K562 (cell line): ENCODE measurements around the gene ERLEC1. TPM values are rescaled to one million over a fixed set of nuclear protein-coding genes. Genes with fewer than 3 reads are reported as not detected.
A peak's percentile ranks its signal among the peaks of the same experiment; 100 is the strongest.

Source experiments
- BCLAF1 ChIP-seq, 2 experiments: fragments of 450-650 bp in 1 of 2; IDR thresholded peaks; 2 replicates each; pipeline ENCODE4 v1.6.1; 2011 to 2017; ENCODE audit warnings: low read depth in 2 of 2, antibody characterized with exemption in 1 of 2, borderline replicate concordance in 1 of 2, low read length in 1 of 2, mild to moderate bottlenecking in 1 of 2, mixed read lengths in 1 of 2; ENCODE audit not compliant: control insufficient read depth in 1 of 2
- BRF2 ChIP-seq: IDR thresholded peaks from 3 replicates; pipeline ENCODE4 v1.6.1; 2011; ENCODE audit warnings: borderline replicate concordance, mild to moderate bottlenecking; ENCODE audit not compliant: insufficient read length, insufficient read depth
- CBFA2T3 ChIP-seq: fragments of 450-650 bp; IDR thresholded peaks from 2 replicates; pipeline ENCODE4 v1.6.1; 2017
- CSDE1 ChIP-seq, 2 experiments: fragments of 450-650 bp; IDR thresholded peaks; 2 replicates each; pipeline ENCODE4 v1.6.1; 2016; ENCODE audit warnings: mild to moderate bottlenecking in 1 of 2
- FOSL1 ChIP-seq: fragments of 200-800 bp; sonication (Bioruptor generic); conservative IDR thresholded peaks from 2 replicates; pipeline ENCODE4 v1.6.1; 2016; ENCODE audit warnings: missing genetic modification characterization, missing compliant biosample characterization
- MAFF ChIP-seq: IDR thresholded peaks from 2 replicates; pipeline ENCODE4 v1.6.1; 2012; ENCODE audit warnings: low read length, improper control_type of control experiment
- MAFG ChIP-seq: fragments of 450-650 bp; conservative IDR thresholded peaks from 2 replicates; pipeline ENCODE4 v1.6.1; 2016; ENCODE audit warnings: missing genetic modification characterization, missing compliant biosample characterization
- MCM3 ChIP-seq: fragments of 450-650 bp; IDR thresholded peaks from 2 replicates; pipeline ENCODE4 v1.6.1; 2016
- MXI1 ChIP-seq: IDR thresholded peaks from 2 replicates; pipeline ENCODE4 v1.6.1; 2011; ENCODE audit warnings: low read depth, mild to moderate bottlenecking, improper control_type of control experiment, low read length
- RCOR1 ChIP-seq, 2 experiments: IDR thresholded peaks; 2 replicates each; pipeline ENCODE4 v1.6.1; 2012; ENCODE audit warnings: low read depth in 2 of 2, low read length in 2 of 2, borderline replicate concordance in 1 of 2, improper control_type of control experiment in 1 of 2
- SMARCE1 ChIP-seq: fragments of 450-650 bp; IDR thresholded peaks from 2 replicates; pipeline ENCODE4 v1.7.1; 2016; ENCODE audit warnings: mild to moderate bottlenecking
- TRIM24 ChIP-seq, 2 experiments: fragments of 450-650 bp; IDR thresholded peaks; 2 replicates each; pipeline ENCODE4 v1.6.1; 2016
- ZNF124 ChIP-seq: sonication (generic); formaldehyde crosslinking; IDR thresholded peaks from 2 replicates; pipeline ENCODE4 v1.8.1; 2022; ENCODE audit warnings: missing genetic modification reagents
- ZNF609 ChIP-seq: sonication (generic); formaldehyde crosslinking; IDR thresholded peaks from 2 replicates; pipeline ENCODE4 v1.8.1; 2023; ENCODE audit warnings: missing genetic modification reagents, mild to moderate bottlenecking, borderline replicate concordance
- polyA plus RNA-seq, 8 experiments: library from polyadenylated mRNA; depleted of rRNA in 4 of 8; stranded (reverse) in 5 of 8; unstranded in 3 of 8; fragments of >200 nt; fragmentation: Nextera tagmentation in 2 of 8; fragmentation: Illumina TruSeq in 1 of 8; extraction: Ambion mirVana in 2 of 8; extraction: Trizol in 1 of 8; gene quantifications; 2 replicates each; pipeline versions ENCODE4 v1.2.1 to v1.2.3, GENCODE V29; 2011 to 2014; ENCODE audit warnings: inconsistent platforms in 1 of 8, missing spikeins in 1 of 8
- total RNA-seq, 7 experiments: library from RNA; depleted of rRNA in 6 of 7; stranded (reverse); fragments of >200 nt in 6 of 7; fragmentation: Illumina TruSeq in 2 of 7; extraction: Trizol in 2 of 7; gene quantifications; 2 replicates each; pipeline versions ENCODE4 v1.2.1 to v1.2.3, GENCODE V29; 2011 to 2021; ENCODE audit warnings: low replicate concordance in 1 of 7
- TF ChIP-seq, protein P1 (sequence below): fragments of 250-450 bp; sonication (Bioruptor Pico); IDR thresholded peaks from 2 replicates; pipeline ENCODE4 v1.8.0; 2021; ENCODE audit warnings: borderline replicate concordance, mild to moderate bottlenecking, moderate library complexity; ENCODE audit not compliant: poor library complexity, severe bottlenecking
- TF ChIP-seq, protein P2 (sequence below): fragments of 250-450 bp; sonication (Bioruptor Pico); IDR thresholded peaks from 2 replicates; pipeline ENCODE4 v1.4.0; 2020; ENCODE audit warnings: mild to moderate bottlenecking, moderate library complexity, borderline replicate concordance

ERLEC1 gene
- total and polyA plus RNA-seq, 9 of the 15 experiments (the other 6 are each of a cell fraction or from before 2014, with no cell fraction given) = 12.0 to 41.6 (median 30.6) TPM

DNA sequence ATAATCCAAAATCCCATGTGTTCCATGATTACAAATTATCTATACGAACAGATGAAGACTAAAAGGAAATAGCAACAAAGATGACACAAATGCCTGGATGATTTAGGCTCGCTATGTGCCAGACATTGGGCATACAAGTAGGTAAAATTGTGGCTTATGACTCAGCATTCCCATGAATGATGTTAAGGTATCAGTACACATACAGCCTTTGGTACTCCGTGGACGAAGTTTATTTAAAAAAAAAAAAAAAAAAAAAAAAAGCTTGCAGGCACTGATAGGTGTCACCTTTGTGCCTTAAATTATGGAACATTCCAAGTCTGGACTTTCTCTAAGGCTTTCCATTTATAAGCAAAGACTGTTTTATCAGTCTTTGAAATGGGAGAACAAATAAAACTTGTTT, 16.6 kb upstream of the ERLEC1 start (continued):
- TF ChIP-seq BCLAF1 (IDR thresholded peaks at IDR 0.05; ENCODE audit: borderline replicate concordance in 1 of 2, control insufficient read depth in 1 of 2, low read depth in 2 of 2, low read length in 1 of 2) (no peak), RCOR1 (IDR thresholded peaks at IDR 0.05; ENCODE audit: borderline replicate concordance in 1 of 2, low read depth in 2 of 2, low read length in 2 of 2) (peak in 1 of 2 experiments; percentile 14; a peak in 1 of 4 replicates), BRF2 (no peak), MAFF (peak; percentile 62), SMARCE1 (0 out of 2 replicates have a peak, but pooled peaks have one; percentile 23), FOSL1 (tag) (peak; percentile 33; the same call in 1 of the 2 replicates), TRIM24 (IDR thresholded peaks at IDR 0.05) (0 out of 4 replicates have a peak, but pooled peaks of 1 of the 2 experiments have one; percentile 28), MCM3 (no peak), MAFG (peak; percentile 70), ZNF609 (CRISPR knock-in tag) (no peak), MXI1 (no peak), CBFA2T3 (peak; percentile 63), ZNF124 (CRISPR knock-in tag) (no peak), CSDE1 (IDR thresholded peaks at IDR 0.05) (no peak)
- TF ChIP-seq, protein P1, sequence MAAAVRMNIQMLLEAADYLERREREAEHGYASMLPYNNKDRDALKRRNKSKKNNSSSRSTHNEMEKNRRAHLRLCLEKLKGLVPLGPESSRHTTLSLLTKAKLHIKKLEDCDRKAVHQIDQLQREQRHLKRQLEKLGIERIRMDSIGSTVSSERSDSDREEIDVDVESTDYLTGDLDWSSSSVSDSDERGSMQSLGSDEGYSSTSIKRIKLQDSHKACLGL (CRISPR knock-in tag) = no peak
- TF ChIP-seq, protein P2, sequence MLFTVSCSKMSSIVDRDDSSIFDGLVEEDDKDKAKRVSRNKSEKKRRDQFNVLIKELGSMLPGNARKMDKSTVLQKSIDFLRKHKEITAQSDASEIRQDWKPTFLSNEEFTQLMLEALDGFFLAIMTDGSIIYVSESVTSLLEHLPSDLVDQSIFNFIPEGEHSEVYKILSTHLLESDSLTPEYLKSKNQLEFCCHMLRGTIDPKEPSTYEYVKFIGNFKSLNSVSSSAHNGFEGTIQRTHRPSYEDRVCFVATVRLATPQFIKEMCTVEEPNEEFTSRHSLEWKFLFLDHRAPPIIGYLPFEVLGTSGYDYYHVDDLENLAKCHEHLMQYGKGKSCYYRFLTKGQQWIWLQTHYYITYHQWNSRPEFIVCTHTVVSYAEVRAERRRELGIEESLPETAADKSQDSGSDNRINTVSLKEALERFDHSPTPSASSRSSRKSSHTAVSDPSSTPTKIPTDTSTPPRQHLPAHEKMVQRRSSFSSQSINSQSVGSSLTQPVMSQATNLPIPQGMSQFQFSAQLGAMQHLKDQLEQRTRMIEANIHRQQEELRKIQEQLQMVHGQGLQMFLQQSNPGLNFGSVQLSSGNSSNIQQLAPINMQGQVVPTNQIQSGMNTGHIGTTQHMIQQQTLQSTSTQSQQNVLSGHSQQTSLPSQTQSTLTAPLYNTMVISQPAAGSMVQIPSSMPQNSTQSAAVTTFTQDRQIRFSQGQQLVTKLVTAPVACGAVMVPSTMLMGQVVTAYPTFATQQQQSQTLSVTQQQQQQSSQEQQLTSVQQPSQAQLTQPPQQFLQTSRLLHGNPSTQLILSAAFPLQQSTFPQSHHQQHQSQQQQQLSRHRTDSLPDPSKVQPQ (CRISPR knock-in tag) = no peak
